Measurements from ENCODE around the gene HSH2D.

Gene HSH2D

GRCh38 chr19:16193466-16193865 lies 50.0 kb downstream of the HSH2D start:
- DNase-seq (ENCODE audit: low spot score): no peak

GRCh38 chr19:16197188-16197621 lies 53.7 kb downstream of the HSH2D start:
- peak; percentile 68 for DNase-seq (ENCODE audit: low spot score)

GRCh38 chr19:16197622-16198369 lies 54.3 kb downstream of the HSH2D start, which contains the start of gene AP1M1:
AP1M1 (plus strand) TSS chr19:16197911; CDS start chr19:16198027, 116 bp downstream.
- DNase-seq (ENCODE audit: low spot score): peak; percentile 98

GRCh38 chr19:16198370-16198651 lies 54.8 kb downstream of the HSH2D start:
- DNase-seq (ENCODE audit: low spot score): no peak

- DNase-seq (ENCODE audit: low spot score): no peak
Observed at GRCh38 chr19:16199275-16199932, 55.9 kb downstream of the HSH2D start.

GRCh38 chr19:16200038-16201010 lies 56.8 kb downstream of the HSH2D start:
- DNase-seq (ENCODE audit: low spot score): peak; percentile 10

- no peak for DNase-seq (ENCODE audit: low spot score)
Observed at GRCh38 chr19:16201011-16201391, 57.5 kb downstream of the HSH2D start.

GRCh38 chr19:16202320-16203255 lies 59.1 kb downstream of the HSH2D start:
- DNase-seq (ENCODE audit: low spot score): no peak

- DNase-seq (ENCODE audit: low spot score): no peak
Observed at GRCh38 chr19:16203256-16204004, 59.9 kb downstream of the HSH2D start.

- DNase-seq (ENCODE audit: low spot score): no peak
Observed at GRCh38 chr19:16204005-16204294, 60.5 kb downstream of the HSH2D start.

- no peak for DNase-seq (ENCODE audit: low spot score)
Observed at GRCh38 chr19:16205205-16206045, 61.9 kb downstream of the HSH2D start.

- no peak for DNase-seq (ENCODE audit: low spot score)
Observed at GRCh38 chr19:16206046-16206605, 62.6 kb downstream of the HSH2D start.

- no peak for DNase-seq (ENCODE audit: low spot score)
Observed at GRCh38 chr19:16206637-16207036, 63.2 kb downstream of the HSH2D start.

GRCh38 chr19:16207063-16207462 lies 63.6 kb downstream of the HSH2D start:
- DNase-seq (ENCODE audit: low spot score): no peak

- DNase-seq (ENCODE audit: low spot score): no peak
Observed at GRCh38 chr19:16207490-16208025, 64.1 kb downstream of the HSH2D start.

Data from kidney tubule cell (primary cell).